PC-3 (cell line): ENCODE measurements around the gene TPO.

ENCODE experiments used
- CTCF ChIP-seq: fragments of 300-600 bp; sonication (generic); conservative IDR thresholded peaks from 2 replicates; pipeline ENCODE4 v1.5.1; 2017; ENCODE audit warnings: antibody characterized with exemption, low read depth, mild to moderate bottlenecking, low read length
- EZH2 ChIP-seq: fragments of 300-600 bp; sonication (generic); IDR thresholded peaks from one replicate; pipeline ENCODE4 v1.6.1; 2017; ENCODE audit warnings: antibody characterized with exemption, mild to moderate bottlenecking, low read length; ENCODE audit not compliant: unreplicated experiment

DNA sequence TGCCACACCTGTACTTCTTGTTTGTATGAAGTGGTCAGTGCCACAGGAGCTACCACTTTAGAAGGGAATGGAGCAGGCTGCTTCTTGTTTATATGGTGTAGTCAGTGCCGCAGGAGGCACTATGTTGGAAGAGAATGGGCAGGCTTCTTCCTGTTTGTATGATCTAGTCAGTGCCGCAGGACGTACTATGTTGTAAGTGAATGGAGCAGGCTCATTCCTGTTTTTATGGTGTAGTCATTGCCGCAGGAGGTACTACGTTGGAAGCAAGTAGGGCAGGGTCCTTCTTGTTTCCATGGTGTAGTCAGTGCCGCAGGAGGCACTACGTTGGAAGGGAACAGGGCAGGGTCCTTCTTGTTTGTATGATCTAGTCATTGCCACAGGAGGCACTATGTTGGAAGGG, 27.3 kb downstream of the TPO start:
- TF ChIP-seq CTCF (no peak), EZH2 (no peak)
